ENCODE results near the gene FOXP1.

DNA sequence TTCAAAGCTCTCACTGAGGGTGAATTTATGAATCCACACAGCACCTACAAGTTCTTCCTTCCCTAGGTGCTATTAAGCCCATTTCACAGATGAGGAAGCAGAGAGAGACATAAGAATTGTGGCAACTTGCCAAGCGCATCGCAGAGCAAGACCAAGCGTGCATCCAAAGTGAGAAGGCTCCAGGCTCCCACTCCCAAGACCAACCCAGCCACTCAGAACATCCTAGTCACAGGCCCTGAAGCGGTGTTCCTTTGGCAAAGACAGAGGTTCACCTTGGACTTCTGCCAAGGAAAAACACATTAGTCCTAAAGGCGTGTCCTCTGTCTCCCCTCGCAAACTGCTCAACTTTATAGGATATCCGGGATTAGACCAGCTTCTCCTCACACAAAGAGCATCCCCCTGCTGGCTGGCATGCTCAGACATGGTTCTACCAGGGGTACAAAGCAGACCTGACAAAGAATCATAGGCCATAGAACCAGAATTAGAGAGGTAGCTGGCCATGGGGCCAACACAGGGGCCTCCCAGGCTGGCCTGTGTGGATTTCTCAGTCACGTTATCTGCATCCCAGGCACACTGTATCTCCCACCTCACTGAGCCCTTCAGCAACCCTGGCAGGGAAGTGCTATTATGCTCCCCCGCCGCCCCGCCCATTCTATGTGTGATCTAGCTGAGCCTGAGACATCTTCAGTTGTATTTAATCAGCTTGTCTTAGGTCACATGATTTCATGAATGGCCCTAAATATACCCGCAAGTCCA, 160.2 kb downstream of the FOXP1 start:
- TF ChIP-seq, protein P1, sequence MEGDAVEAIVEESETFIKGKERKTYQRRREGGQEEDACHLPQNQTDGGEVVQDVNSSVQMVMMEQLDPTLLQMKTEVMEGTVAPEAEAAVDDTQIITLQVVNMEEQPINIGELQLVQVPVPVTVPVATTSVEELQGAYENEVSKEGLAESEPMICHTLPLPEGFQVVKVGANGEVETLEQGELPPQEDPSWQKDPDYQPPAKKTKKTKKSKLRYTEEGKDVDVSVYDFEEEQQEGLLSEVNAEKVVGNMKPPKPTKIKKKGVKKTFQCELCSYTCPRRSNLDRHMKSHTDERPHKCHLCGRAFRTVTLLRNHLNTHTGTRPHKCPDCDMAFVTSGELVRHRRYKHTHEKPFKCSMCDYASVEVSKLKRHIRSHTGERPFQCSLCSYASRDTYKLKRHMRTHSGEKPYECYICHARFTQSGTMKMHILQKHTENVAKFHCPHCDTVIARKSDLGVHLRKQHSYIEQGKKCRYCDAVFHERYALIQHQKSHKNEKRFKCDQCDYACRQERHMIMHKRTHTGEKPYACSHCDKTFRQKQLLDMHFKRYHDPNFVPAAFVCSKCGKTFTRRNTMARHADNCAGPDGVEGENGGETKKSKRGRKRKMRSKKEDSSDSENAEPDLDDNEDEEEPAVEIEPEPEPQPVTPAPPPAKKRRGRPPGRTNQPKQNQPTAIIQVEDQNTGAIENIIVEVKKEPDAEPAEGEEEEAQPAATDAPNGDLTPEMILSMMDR (IDR thresholded peaks at IDR 0.05), result no peak
- TF ChIP-seq POLR2AphosphoS5 (IDR thresholded peaks at IDR 0.05; ENCODE audit: low read depth, low read length), result no peak
- no peak for TF ChIP-seq SIN3A (IDR thresholded peaks at IDR 0.05; ENCODE audit: borderline replicate concordance, insufficient read depth, low read depth, low read length)

All from Panc1 (cell line).